Measurements from ENCODE around the gene CSMD2.

Gene CSMD2

GRCh38 chr1:33823830-33824229 is 341.2 kb downstream of the CSMD2 start:
- H3K4me1 ChIP-seq (ENCODE audit: insufficient read depth, low read length) = no peaks in the 10 kb centered on the region
- no peak overlapping the region for H3K4me3 ChIP-seq (ENCODE audit: low read length)
- H3K36me3 ChIP-seq (ENCODE audit: insufficient read depth, low read length) = no peaks in the 10 kb centered on the region
- H2AFZ ChIP-seq (ENCODE audit: low read depth, low read length) = no peak overlapping the region
- peaks cover 4% of the 10 kb centered on the region for H3K27me3 ChIP-seq (ENCODE audit: insufficient read depth, low read length)
- H3K9me3 ChIP-seq (ENCODE audit: low read length) = no peaks in the 10 kb centered on the region

DNA sequence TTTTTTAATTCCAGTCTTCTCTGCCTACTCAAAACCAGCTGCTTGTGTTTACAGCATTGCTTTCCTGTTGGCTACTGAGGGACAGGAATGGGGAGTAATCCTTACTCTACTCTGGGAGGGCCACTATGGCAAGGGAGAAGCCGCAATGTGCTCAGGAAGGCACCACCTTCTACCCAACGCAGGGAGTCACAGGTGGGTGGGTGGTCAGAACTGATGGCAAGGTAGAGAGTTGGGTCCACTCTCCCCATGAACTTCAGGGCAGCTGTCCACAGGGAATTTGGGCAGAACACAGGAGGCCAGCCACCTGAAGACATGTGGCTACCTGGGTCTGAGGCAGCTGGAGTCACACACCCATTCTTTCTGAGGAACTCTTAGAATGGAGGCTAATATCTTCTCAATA is 341.6 kb downstream of the CSMD2 start:
- no peaks in the 10 kb centered on the region for H3K36me3 ChIP-seq (ENCODE audit: insufficient read depth, low read length)
- no peak overlapping the region for H3K4me3 ChIP-seq (ENCODE audit: low read length)
- H3K4me1 ChIP-seq (ENCODE audit: insufficient read depth, low read length) = no peaks in the 10 kb centered on the region
- H3K9me3 ChIP-seq (ENCODE audit: low read length) = no peaks in the 10 kb centered on the region
- peaks cover 4% of the 10 kb centered on the region for H3K27me3 ChIP-seq (ENCODE audit: insufficient read depth, low read length)
- no peak overlapping the region for H2AFZ ChIP-seq (ENCODE audit: low read depth, low read length)

DNA sequence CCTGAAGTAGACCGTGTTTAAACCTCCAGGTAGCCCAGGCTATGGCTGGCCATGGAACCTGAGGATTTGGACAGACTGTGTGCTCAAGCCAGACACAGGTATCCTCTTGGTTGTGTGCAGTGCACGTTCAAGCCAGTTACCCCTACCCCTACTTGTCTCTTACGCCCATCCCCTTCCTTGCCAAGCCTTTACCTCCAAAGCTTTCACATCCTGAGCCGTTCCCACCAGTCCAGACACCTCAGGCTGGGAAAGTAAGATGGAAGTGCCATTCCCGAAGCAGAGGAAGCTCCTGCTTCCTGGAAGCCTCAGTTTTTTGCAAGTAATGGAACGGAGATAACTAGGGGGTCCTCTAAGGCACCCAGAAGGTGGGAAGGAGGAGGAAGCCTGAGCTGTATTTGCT is 342.6 kb downstream of the CSMD2 start:
- H3K27me3 ChIP-seq (ENCODE audit: insufficient read depth, low read length) = peaks cover 4% of the 10 kb centered on the region
- no peaks in the 10 kb centered on the region for H3K4me1 ChIP-seq (ENCODE audit: insufficient read depth, low read length)
- H2AFZ ChIP-seq (ENCODE audit: low read depth, low read length) = no peak overlapping the region
- no peaks in the 10 kb centered on the region for H3K9me3 ChIP-seq (ENCODE audit: low read length)
- H3K36me3 ChIP-seq (ENCODE audit: insufficient read depth, low read length) = no peaks in the 10 kb centered on the region
- H3K4me3 ChIP-seq (ENCODE audit: low read length) = no peak overlapping the region

- Histone ChIP-seq H3K27me3 (ENCODE audit: insufficient read depth, low read length) (peaks cover 4% of the 10 kb centered on the region), H2AFZ (ENCODE audit: low read depth, low read length) (no peak overlapping the region), H3K9me3 (ENCODE audit: low read length) (no peaks in the 10 kb centered on the region), H3K36me3 (ENCODE audit: insufficient read depth, low read length) (no peaks in the 10 kb centered on the region), H3K4me3 (ENCODE audit: low read length) (no peak overlapping the region), H3K4me1 (ENCODE audit: insufficient read depth, low read length) (no peaks in the 10 kb centered on the region)
Measured at GRCh38 chr1:33821291-33821690, 343.7 kb downstream of the CSMD2 start.

DNA sequence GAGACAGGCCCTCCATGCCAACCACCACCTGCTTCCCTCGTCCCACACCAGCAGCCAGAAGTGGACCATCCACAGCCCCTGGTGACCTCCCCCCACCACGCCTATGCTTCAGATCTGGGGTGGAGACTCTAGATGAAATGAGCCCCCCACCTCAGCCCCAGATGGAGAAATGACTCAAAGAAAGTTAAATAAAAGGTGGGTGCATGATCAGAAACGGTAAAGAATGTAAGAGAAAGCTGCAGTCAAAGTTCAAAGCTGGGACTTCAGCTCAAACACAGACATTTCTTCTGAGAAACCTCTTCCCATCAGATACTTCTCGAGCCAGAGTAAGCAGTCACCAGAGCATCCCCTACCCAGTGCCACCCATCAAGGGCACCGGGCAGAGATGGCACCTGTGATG is 344.2 kb downstream of the CSMD2 start:
- Histone ChIP-seq H3K9me3 (ENCODE audit: low read length) (no peaks in the 10 kb centered on the region), H3K4me3 (ENCODE audit: low read length) (no peak overlapping the region), H3K27me3 (ENCODE audit: insufficient read depth, low read length) (peaks cover 4% of the 10 kb centered on the region), H2AFZ (ENCODE audit: low read depth, low read length) (no peak overlapping the region), H3K36me3 (ENCODE audit: insufficient read depth, low read length) (no peaks in the 10 kb centered on the region), H3K4me1 (ENCODE audit: insufficient read depth, low read length) (no peaks in the 10 kb centered on the region)

- no peaks in the 10 kb centered on the region for H3K4me1 ChIP-seq (ENCODE audit: insufficient read depth, low read length)
- H2AFZ ChIP-seq (ENCODE audit: low read depth, low read length) = no peak overlapping the region
- H3K36me3 ChIP-seq (ENCODE audit: insufficient read depth, low read length) = no peaks in the 10 kb centered on the region
- no peak overlapping the region for H3K4me3 ChIP-seq (ENCODE audit: low read length)
- no peaks in the 10 kb centered on the region for H3K9me3 ChIP-seq (ENCODE audit: low read length)
- H3K27me3 ChIP-seq (ENCODE audit: insufficient read depth, low read length) = peaks cover 4% of the 10 kb centered on the region
Measured at GRCh38 chr1:33819913-33820311, 345.1 kb downstream of the CSMD2 start.

GRCh38 chr1:33819290-33819912 is 345.6 kb downstream of the CSMD2 start:
- H3K36me3 ChIP-seq (ENCODE audit: insufficient read depth, low read length) = no peaks in the 10 kb centered on the region
- no peak overlapping the region for H3K4me3 ChIP-seq (ENCODE audit: low read length)
- H3K4me1 ChIP-seq (ENCODE audit: insufficient read depth, low read length) = no peaks in the 10 kb centered on the region
- H2AFZ ChIP-seq (ENCODE audit: low read depth, low read length) = no peak overlapping the region
- H3K9me3 ChIP-seq (ENCODE audit: low read length) = no peaks in the 10 kb centered on the region
- H3K27me3 ChIP-seq (ENCODE audit: insufficient read depth, low read length) = peaks cover 4% of the 10 kb centered on the region

DNA sequence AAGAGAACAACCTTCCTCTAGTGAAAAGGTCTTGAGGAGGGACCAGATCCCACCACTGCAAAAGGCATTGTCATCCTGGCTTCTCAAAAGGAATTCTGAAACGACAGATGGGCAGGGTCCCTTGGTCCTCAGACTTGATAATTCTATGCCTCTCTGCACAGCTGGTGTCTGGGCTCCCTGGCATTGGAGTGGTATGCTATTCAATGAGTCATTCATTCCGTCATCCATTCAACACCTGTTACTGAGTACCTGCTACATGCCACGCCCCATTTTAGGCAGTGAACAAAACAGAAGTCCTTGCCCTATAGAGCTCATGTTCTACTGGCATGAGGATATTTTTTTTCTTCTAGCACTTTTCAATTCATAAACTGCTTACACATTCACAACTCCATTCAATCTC is 347.0 kb downstream of the CSMD2 start:
- Histone ChIP-seq H3K4me1 (ENCODE audit: insufficient read depth, low read length) (no peaks in the 10 kb centered on the region), H2AFZ (ENCODE audit: low read depth, low read length) (no peak overlapping the region), H3K36me3 (ENCODE audit: insufficient read depth, low read length) (no peaks in the 10 kb centered on the region), H3K4me3 (ENCODE audit: low read length) (no peak overlapping the region), H3K9me3 (ENCODE audit: low read length) (no peaks in the 10 kb centered on the region), H3K27me3 (ENCODE audit: insufficient read depth, low read length) (peaks cover 4% of the 10 kb centered on the region)

DNA sequence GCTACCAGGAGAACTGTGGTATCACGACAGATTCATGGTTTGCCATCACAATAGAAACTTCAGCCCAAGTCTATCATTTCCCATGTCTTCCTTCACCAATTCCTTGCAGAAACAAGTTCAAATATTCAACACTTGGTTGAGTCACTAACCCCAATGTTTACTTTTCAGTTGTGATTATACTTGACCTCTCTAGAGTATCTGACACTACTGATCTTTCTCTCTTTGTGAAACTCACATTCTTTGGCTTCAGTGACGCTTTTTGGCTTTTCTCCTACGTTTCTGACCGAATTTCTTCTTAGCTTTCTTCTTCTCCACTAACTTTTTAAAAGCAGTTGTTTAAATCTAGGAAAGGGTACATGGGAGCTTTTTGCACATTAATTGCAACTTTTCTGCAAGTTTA is 350.0 kb downstream of the CSMD2 start:
- Histone ChIP-seq H2AFZ (ENCODE audit: low read depth, low read length) (no peak overlapping the region), H3K9me3 (ENCODE audit: low read length) (no peaks in the 10 kb centered on the region), H3K36me3 (ENCODE audit: insufficient read depth, low read length) (no peaks in the 10 kb centered on the region), H3K4me1 (ENCODE audit: insufficient read depth, low read length) (no peaks in the 10 kb centered on the region), H3K4me3 (ENCODE audit: low read length) (no peak overlapping the region), H3K27me3 (ENCODE audit: insufficient read depth, low read length) (peaks cover 4% of the 10 kb centered on the region)

DNA sequence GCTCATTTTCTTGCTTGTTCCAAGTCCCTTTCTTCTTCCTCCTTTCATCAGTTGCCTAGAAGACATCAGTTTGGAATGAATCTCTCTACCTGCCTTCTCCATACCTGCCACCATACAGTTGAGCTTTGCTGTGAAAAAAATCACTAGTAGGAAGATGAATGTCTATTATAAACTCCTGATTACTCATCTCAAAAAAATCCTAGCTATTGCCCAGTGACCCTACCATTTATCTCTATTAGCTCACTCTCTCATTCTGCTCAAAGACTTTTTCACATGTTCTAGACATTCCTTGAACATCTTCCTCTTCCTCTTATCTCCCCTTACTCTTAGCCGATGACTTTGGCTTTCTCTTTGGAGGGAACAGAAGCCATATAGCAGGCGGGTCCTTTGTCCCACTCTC is 350.9 kb downstream of the CSMD2 start:
- no peaks in the 10 kb centered on the region for H3K27me3 ChIP-seq (ENCODE audit: insufficient read depth, low read length)

GRCh38 chr1:33810571-33810970 is 354.5 kb downstream of the CSMD2 start:
- H3K27me3 ChIP-seq (ENCODE audit: insufficient read depth, low read length) = no peaks in the 10 kb centered on the region
- H3K36me3 ChIP-seq (ENCODE audit: insufficient read depth, low read length) = no peaks in the 10 kb centered on the region
- no peaks in the 10 kb centered on the region for H3K9me3 ChIP-seq (ENCODE audit: low read length)
- H2AFZ ChIP-seq (ENCODE audit: low read depth, low read length) = no peak overlapping the region
- H3K4me3 ChIP-seq (ENCODE audit: low read length) = no peak overlapping the region
- no peaks in the 10 kb centered on the region for H3K4me1 ChIP-seq (ENCODE audit: insufficient read depth, low read length)

More for the DNA sequence above, 350.9 kb downstream of the CSMD2 start:
- no peak overlapping the region for H2AFZ ChIP-seq (ENCODE audit: low read depth, low read length)
- H3K9me3 ChIP-seq (ENCODE audit: low read length) = no peaks in the 10 kb centered on the region
- H3K4me1 ChIP-seq (ENCODE audit: insufficient read depth, low read length) = no peaks in the 10 kb centered on the region
- no peaks in the 10 kb centered on the region for H3K36me3 ChIP-seq (ENCODE audit: insufficient read depth, low read length)
- no peak overlapping the region for H3K4me3 ChIP-seq (ENCODE audit: low read length)

DNA sequence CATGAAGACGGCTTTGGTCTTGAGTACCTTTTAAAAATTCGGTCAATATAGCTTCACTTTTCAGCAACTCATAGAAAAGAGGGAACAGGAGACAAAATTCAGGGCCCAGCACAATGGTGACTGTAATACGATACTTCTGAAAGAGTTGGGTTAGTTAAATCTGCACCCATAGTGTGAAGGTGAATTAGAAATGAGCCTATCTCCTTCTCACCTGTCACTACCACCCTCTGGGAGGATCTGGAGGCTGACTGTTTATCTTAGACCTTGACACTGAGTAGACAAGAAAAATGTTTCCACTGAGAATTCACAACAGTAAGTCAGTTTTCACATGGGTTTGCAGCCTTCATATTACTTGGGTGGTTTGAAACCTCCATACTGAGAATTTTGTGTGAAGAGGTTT is 359.0 kb downstream of the CSMD2 start:
- Histone ChIP-seq H3K27me3 (ENCODE audit: insufficient read depth, low read length) (no peaks in the 10 kb centered on the region), H3K9me3 (ENCODE audit: low read length) (no peaks in the 10 kb centered on the region), H3K4me1 (ENCODE audit: insufficient read depth, low read length) (no peaks in the 10 kb centered on the region), H2AFZ (ENCODE audit: low read depth, low read length) (no peak overlapping the region), H3K4me3 (ENCODE audit: low read length) (no peak overlapping the region), H3K36me3 (ENCODE audit: insufficient read depth, low read length) (no peaks in the 10 kb centered on the region)

GRCh38 chr1:33802268-33802667 is 362.8 kb downstream of the CSMD2 start:
- H3K36me3 ChIP-seq (ENCODE audit: insufficient read depth, low read length) = no peaks in the 10 kb centered on the region
- no peaks in the 10 kb centered on the region for H3K4me1 ChIP-seq (ENCODE audit: insufficient read depth, low read length)
- no peak overlapping the region for H3K4me3 ChIP-seq (ENCODE audit: low read length)
- no peaks in the 10 kb centered on the region for H3K9me3 ChIP-seq (ENCODE audit: low read length)
- H2AFZ ChIP-seq (ENCODE audit: low read depth, low read length) = no peak overlapping the region
- H3K27me3 ChIP-seq (ENCODE audit: insufficient read depth, low read length) = no peaks in the 10 kb centered on the region

GRCh38 chr1:33797849-33798248 is 367.2 kb downstream of the CSMD2 start:
- Histone ChIP-seq H3K9me3 (ENCODE audit: low read length) (no peaks in the 10 kb centered on the region), H2AFZ (ENCODE audit: low read depth, low read length) (no peak overlapping the region), H3K27me3 (ENCODE audit: insufficient read depth, low read length) (no peaks in the 10 kb centered on the region), H3K36me3 (ENCODE audit: insufficient read depth, low read length) (no peaks in the 10 kb centered on the region), H3K4me3 (ENCODE audit: low read length) (no peak overlapping the region), H3K4me1 (ENCODE audit: insufficient read depth, low read length) (no peaks in the 10 kb centered on the region)
